Stimulated activated CD4-positive, alpha-beta T cell treated with anti-CD3 and anti-CD28 coated beads, Interleukin-1b, Interleukin-23, amount 100 ng/mL, for 4 hours (primary cell): ENCODE measurements around the gene SNRPD3.
"Not testable (repeated sequence)": the region's sequence is repeated elsewhere in the genome, so short reads cannot be mapped to it uniquely, and the experiment has no call there.

Source experiments
- DNase-seq, 2 donors: peaks; one replicate each; pipeline ENCODE4 v3.0.0-alpha.2; 2020; ENCODE audit warnings: low read depth in 2 of 2

Gene SNRPD3

GRCh38 chr22:24592058-24592850, 36.5 kb downstream of the SNRPD3 start:
- DNase-seq, result no peak

GRCh38 chr22:24592851-24593558, 37.2 kb downstream of the SNRPD3 start, which contains the start of gene LRRC75B:
Gene LRRC75B (minus strand): TSS chr22:24593073. CDS start chr22:24593039, 34 bp downstream.
- peak in 1 of 2 donors; percentile 17 for DNase-seq

GRCh38 chr22:24593559-24593835, 37.7 kb downstream of the SNRPD3 start:
- not testable (repeated sequence) for DNase-seq

- DNase-seq, result no peak
Measured at GRCh38 chr22:24593836-24594568, 38.2 kb downstream of the SNRPD3 start.

GRCh38 chr22:24594569-24595120, 38.8 kb downstream of the SNRPD3 start:
- no peak for DNase-seq

GRCh38 chr22:24595228-24595627, 39.4 kb downstream of the SNRPD3 start:
- no peak for DNase-seq

GRCh38 chr22:24595863-24596262, 40.1 kb downstream of the SNRPD3 start:
- no peak for DNase-seq

GRCh38 chr22:24597076-24597475, 41.3 kb downstream of the SNRPD3 start:
- DNase-seq, result not testable (repeated sequence)

- no peak for DNase-seq
Measured at GRCh38 chr22:24599514-24599913, 43.7 kb downstream of the SNRPD3 start.

GRCh38 chr22:24599958-24600715, 44.3 kb downstream of the SNRPD3 start:
- not testable (repeated sequence) for DNase-seq

- DNase-seq, result no peak
Measured at GRCh38 chr22:24601217-24602104, 45.7 kb downstream of the SNRPD3 start.

- DNase-seq, result not testable (repeated sequence)
Measured at GRCh38 chr22:24602105-24602749, 46.4 kb downstream of the SNRPD3 start.

GRCh38 chr22:24602847-24603769, 47.3 kb downstream of the SNRPD3 start, which contains the start of gene GGT1:
Gene GGT1 (plus strand): TSS chr22:24603193. CDS start chr22:24611082, 7,889 bp downstream.
- DNase-seq, result not testable (repeated sequence)

- DNase-seq, result peak in 1 of 2 donors; percentile 9
Measured at GRCh38 chr22:24603770-24604629, 48.2 kb downstream of the SNRPD3 start.

GRCh38 chr22:24606340-24606739, 50.5 kb downstream of the SNRPD3 start:
- not testable (repeated sequence) for DNase-seq

- peak; percentile 28 to 48 for DNase-seq
Measured at GRCh38 chr22:24607429-24607983, 51.7 kb downstream of the SNRPD3 start.

GRCh38 chr22:24608327-24608726, 52.5 kb downstream of the SNRPD3 start:
- DNase-seq, result not testable (repeated sequence)
